Gastroesophageal sphincter (tissue), 4 donors: ENCODE results near the gene HTD2. TPM values are rescaled to one million over a fixed set of nuclear protein-coding genes. Genes with fewer than 3 reads are reported as not detected.

ENCODE experiments used
- ATAC-seq: fragments of 150-250 bp; one replicate; pipeline ENCODE4 v1.9.1; 2016; ENCODE audit warnings: mild to moderate bottlenecking, moderate library complexity
- H3K27ac ChIP-seq, 4 donors: fragments of 200-600 bp; sonication (generic) in 3 of 4; 1 replicate in 3 of 4; 2 replicates in 1 of 4; pipeline ENCODE4 v1.5.1; 2016 to 2019
- H3K27me3 ChIP-seq: fragments of 200-600 bp; sonication (generic); one replicate; pipeline ENCODE4 v1.5.1; 2019
- H3K36me3 ChIP-seq, 2 donors: fragments of 200-600 bp; sonication (generic); one replicate each; pipeline ENCODE4 v1.5.1; 2019; ENCODE audit warnings: control low read depth in 1 of 2
- H3K4me1 ChIP-seq, 3 donors: fragments of 200-600 bp; sonication (generic); 1 replicate in 2 of 3; 2 replicates in 1 of 3; pipeline ENCODE4 v1.5.1; 2016 to 2019; ENCODE audit warnings: control low read depth in 2 of 3
- H3K4me3 ChIP-seq, 2 donors: fragments of 200-600 bp; sonication (generic); one replicate each; pipeline ENCODE4 v1.5.1; 2019; ENCODE audit warnings: mild to moderate bottlenecking in 1 of 2, moderate library complexity in 1 of 2
- H3K9me3 ChIP-seq, 3 donors: fragments of 200-600 bp; sonication (generic); one replicate each; pipeline ENCODE4 v1.5.1; 2017 to 2019; ENCODE audit warnings: control low read depth in 2 of 3
- EP300 ChIP-seq: sonication (generic); formaldehyde crosslinking; IDR thresholded peaks from one replicate; pipeline ENCODE4 v1.6.1; 2017; ENCODE audit warnings: antibody characterized with exemption, mild to moderate bottlenecking
- POLR2A ChIP-seq, 2 donors: fragments of 450-650 bp; IDR thresholded peaks; one replicate each; pipeline ENCODE4 v1.6.1; 2017; ENCODE audit warnings: antibody characterized with exemption in 2 of 2, mild to moderate bottlenecking in 2 of 2, moderate library complexity in 1 of 2
- POLR2AphosphoS5 ChIP-seq: sonication (generic); formaldehyde crosslinking; IDR thresholded peaks from one replicate; pipeline ENCODE4 v1.6.1; 2017; ENCODE audit warnings: antibody characterized with exemption
- WGBS, 2 donors: methylation state at CpG; one replicate each; pipeline ENCODE4 v1.1.5; 2018; ENCODE audit warnings: low coverage in 1 of 2; 5-methylcytosine and 5-hydroxymethylcytosine counted together
- small RNA-seq, 4 donors: library from RNA; depleted of rRNA; stranded (forward); fragments of <200 nt; gene quantifications; one replicate each; pipeline ENCODE3, GENCODE V24; 2016
- total RNA-seq, 4 donors: library from RNA; depleted of rRNA; stranded (reverse); fragments of >200 nt; gene quantifications; one replicate each; pipeline ENCODE4 v1.1.0, GENCODE V29; 2016
- TF ChIP-seq, protein P1 (sequence below), 4 experiments: fragments of 200-600 bp in 2 of 4; fragments of 450-650 bp in 2 of 4; sonication (generic) in 1 of 4; IDR thresholded peaks; one replicate each; pipeline ENCODE4 v1.5.1; 2017 to 2019; ENCODE audit warnings: antibody characterized with exemption in 4 of 4, mild to moderate bottlenecking in 2 of 4, moderate library complexity in 2 of 4

HTD2 gene
- total RNA-seq, 4 donors from 2014 or later = 3.3 to 19.8 (median 11.9) TPM

DNA sequence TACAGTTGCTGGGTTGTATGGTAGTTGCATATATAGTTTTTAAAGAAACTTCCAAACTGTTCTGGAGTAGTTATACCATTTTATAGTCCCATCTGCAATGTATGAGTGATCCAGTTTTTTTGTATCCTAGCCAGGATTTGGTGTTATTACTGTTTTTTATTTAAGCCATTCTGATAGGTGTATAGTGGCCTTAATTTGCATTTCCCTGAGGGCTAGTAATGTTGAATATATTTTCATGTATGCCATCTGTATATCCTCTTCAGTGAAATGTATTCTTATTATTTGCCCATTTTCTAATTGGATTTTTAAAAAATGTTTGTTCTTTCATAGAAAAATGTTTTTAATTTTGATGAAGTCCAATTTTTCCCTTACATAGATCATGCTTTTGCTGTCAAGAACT lies 55.5 kb downstream of the HTD2 start:
- H3K4me3 ChIP-seq = no peak overlapping the region
- no peaks in the 10 kb centered on the region for H3K27me3 ChIP-seq
- peaks cover 0 to 26% (median 4%) of the 10 kb centered on the region in 3 donors for H3K4me1 ChIP-seq
- no peak overlapping the region for H3K27ac ChIP-seq
- ATAC-seq = no peak
- H3K9me3 ChIP-seq = no peaks in the 10 kb centered on the region
- no peaks in the 10 kb centered on the region for H3K36me3 ChIP-seq
- no peak for TF ChIP-seq POLR2AphosphoS5
- TF ChIP-seq, protein P1, sequence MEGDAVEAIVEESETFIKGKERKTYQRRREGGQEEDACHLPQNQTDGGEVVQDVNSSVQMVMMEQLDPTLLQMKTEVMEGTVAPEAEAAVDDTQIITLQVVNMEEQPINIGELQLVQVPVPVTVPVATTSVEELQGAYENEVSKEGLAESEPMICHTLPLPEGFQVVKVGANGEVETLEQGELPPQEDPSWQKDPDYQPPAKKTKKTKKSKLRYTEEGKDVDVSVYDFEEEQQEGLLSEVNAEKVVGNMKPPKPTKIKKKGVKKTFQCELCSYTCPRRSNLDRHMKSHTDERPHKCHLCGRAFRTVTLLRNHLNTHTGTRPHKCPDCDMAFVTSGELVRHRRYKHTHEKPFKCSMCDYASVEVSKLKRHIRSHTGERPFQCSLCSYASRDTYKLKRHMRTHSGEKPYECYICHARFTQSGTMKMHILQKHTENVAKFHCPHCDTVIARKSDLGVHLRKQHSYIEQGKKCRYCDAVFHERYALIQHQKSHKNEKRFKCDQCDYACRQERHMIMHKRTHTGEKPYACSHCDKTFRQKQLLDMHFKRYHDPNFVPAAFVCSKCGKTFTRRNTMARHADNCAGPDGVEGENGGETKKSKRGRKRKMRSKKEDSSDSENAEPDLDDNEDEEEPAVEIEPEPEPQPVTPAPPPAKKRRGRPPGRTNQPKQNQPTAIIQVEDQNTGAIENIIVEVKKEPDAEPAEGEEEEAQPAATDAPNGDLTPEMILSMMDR (IDR thresholded peaks at IDR 0.05) = no peak
- no peak for TF ChIP-seq POLR2A (IDR thresholded peaks at IDR 0.05)
- no peak for TF ChIP-seq EP300

DNA sequence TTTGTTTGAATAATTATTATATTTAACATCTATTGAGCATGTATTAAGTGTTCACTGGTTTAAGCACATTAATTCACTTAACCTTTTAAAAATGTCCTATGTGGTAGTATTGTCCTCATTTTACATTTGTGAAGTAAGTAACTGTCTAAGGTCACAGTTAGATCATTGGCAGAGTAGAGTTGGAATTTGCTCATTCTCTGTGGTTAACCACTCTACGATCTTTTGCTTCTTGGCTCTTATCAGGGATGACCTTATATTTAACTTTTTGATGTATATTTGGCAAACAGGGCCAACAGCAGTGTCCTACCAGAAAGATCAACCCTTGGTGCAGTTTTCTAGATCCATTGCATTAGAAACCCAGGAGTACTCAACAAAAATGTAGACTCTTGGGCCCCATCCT lies 60.4 kb downstream of the HTD2 start:
- no peak overlapping the region for H3K27ac ChIP-seq
- H3K4me3 ChIP-seq = no peak overlapping the region
- TF ChIP-seq POLR2A (IDR thresholded peaks at IDR 0.05) (no peak), POLR2AphosphoS5 (no peak), EP300 (no peak)
- TF ChIP-seq, protein P1 (IDR thresholded peaks at IDR 0.05) = no peak
- WGBS, 2 donors = 92 to 100% methylated on average over 1 of the region's 1 CpG
- H3K27me3 ChIP-seq = no peaks in the 10 kb centered on the region
- H3K4me1 ChIP-seq = no peaks in the 10 kb centered on the region
- no peak for ATAC-seq
- no peaks in the 10 kb centered on the region for H3K9me3 ChIP-seq
- peaks cover 0 to 14% of the 10 kb centered on the region in 2 donors for H3K36me3 ChIP-seq

DNA sequence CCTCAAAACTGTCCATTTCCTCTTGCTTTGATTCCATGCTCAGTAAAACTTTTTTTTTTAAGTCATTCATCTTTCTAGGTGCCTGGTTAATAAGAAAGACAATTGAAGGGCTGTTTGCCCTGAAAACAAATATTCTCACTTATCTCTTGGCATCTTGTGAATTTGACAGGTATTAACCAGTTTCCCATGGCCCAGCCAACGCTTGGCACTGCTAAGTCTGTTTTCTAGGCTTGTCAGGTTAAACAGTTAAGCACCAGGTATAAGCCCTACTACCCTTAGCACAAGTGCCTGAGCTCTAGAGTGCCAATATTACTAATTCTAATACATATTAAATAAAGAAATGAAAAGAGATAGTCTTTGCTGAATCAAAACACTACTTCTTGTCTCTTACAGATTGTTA lies 62.7 kb downstream of the HTD2 start:
- TF ChIP-seq POLR2A (IDR thresholded peaks at IDR 0.05) (no peak), POLR2AphosphoS5 (no peak), EP300 (no peak)
- TF ChIP-seq, protein P1 (IDR thresholded peaks at IDR 0.05) = no peak
- Histone ChIP-seq H3K27me3 (no peaks in the 10 kb centered on the region), H3K4me1 (no peaks in the 10 kb centered on the region), H3K27ac (no peak overlapping the region), H3K9me3 (no peaks in the 10 kb centered on the region), H3K4me3 (no peak overlapping the region), H3K36me3 (peaks cover 0 to 18% of the 10 kb centered on the region in 2 donors)
- ATAC-seq = no peak
- 100% methylated on average over 1 of the region's 1 CpG for WGBS, 2 donors

Small RNAs within 50 kb of the gene (small RNA-seq; reads per million reads assigned to genes)
- 0 reads per million in 4 donors for gene AC098479.1

Other genes with a start within 250 kb of the HTD2 start
- 1 to 10 TPM in 2 of 4 donors, under 1 TPM in 1, not detected in 1; 0.58 to 2.4 (median 1.3) TPM for gene DNASE1L3, start 95.5 kb upstream of the HTD2 start, total RNA-seq
- 10 to 100 TPM in 3 of 4 donors, 1 to 10 TPM in 1; 6.5 to 27.1 (median 17.6) TPM for gene ABHD6, start 68.7 kb upstream of the HTD2 start, total RNA-seq
- 10 to 100 TPM; 12.3 to 14.4 (median 14.1) TPM for gene RPP14, start 275 bp upstream of the HTD2 start, total RNA-seq
- 10 to 100 TPM; 29.3 to 41.0 (median 34.4) TPM for gene PXK, start 26.4 kb downstream of the HTD2 start, total RNA-seq
- gene PDHB, start 127.3 kb downstream of the HTD2 start, total RNA-seq = 100 to 1,000 TPM in 3 of 4 donors, 10 to 100 TPM in 1; 90.1 to 213 (median 146) TPM
- gene KCTD6, start 185.6 kb downstream of the HTD2 start, total RNA-seq = 10 to 100 TPM; 13.1 to 17.8 (median 16.3) TPM
- gene ACOX2, start 230.7 kb downstream of the HTD2 start, total RNA-seq = 10 to 100 TPM; 17.3 to 43.3 (median 23.6) TPM